DOHH2 (cell line): Measurements from ENCODE around the gene NKX1-2.

Source experiments
- H3F3A ChIP-seq: fragments of 200-600 bp; sonication (generic), shearing (Covaris generic); 2 replicates; pipeline ENCODE4 v1.6.0; 2016; ENCODE audit warnings: antibody characterized with exemption, mild to moderate bottlenecking; ENCODE audit not compliant: control insufficient read depth, insufficient read depth
- H3K27ac ChIP-seq: fragments of 200-600 bp; sonication (generic); 2 replicates; pipeline ENCODE4 v1.5.1; 2014; ENCODE audit warnings: low read depth, mild to moderate bottlenecking, low read length, moderate library complexity
- H3K27me3 ChIP-seq: fragments of 200-600 bp; sonication (generic); 2 replicates; pipeline ENCODE4 v1.6.1; 2014; ENCODE audit warnings: mild to moderate bottlenecking, low read length, mixed read lengths; ENCODE audit not compliant: control insufficient read depth
- H3K36me3 ChIP-seq: fragments of 200-600 bp; sonication (generic); 2 replicates; pipeline ENCODE4 v1.6.1; 2014; ENCODE audit warnings: mild to moderate bottlenecking, low read length, moderate library complexity, mixed read lengths; ENCODE audit not compliant: control insufficient read depth
- H3K4me1 ChIP-seq: fragments of 200-600 bp; sonication (generic); 2 replicates; pipeline ENCODE4 v1.6.1; 2014; ENCODE audit warnings: mild to moderate bottlenecking, low read length, mixed read lengths; ENCODE audit not compliant: control insufficient read depth
- H3K4me2 ChIP-seq: fragments of 200-600 bp; sonication (generic); 2 replicates; pipeline ENCODE4 v1.6.0; 2014; ENCODE audit warnings: mild to moderate bottlenecking, low read length, moderate library complexity
- H3K4me3 ChIP-seq: fragments of 200-600 bp; sonication (generic); 2 replicates; pipeline ENCODE4 v1.5.1; 2014; ENCODE audit warnings: mild to moderate bottlenecking, low read length, mixed read lengths
- H3K79me2 ChIP-seq: fragments of 200-600 bp; sonication (generic); 2 replicates; pipeline ENCODE4 v1.6.1; 2014; ENCODE audit warnings: mild to moderate bottlenecking, low read length, mixed read lengths; ENCODE audit not compliant: control insufficient read depth
- H3K9me2 ChIP-seq: fragments of 200-600 bp; sonication (generic); replicated peaks from 2 replicates; pipeline ENCODE4 v1.6.1; 2014; ENCODE audit warnings: mild to moderate bottlenecking, low read length, mixed read lengths; ENCODE audit not compliant: control insufficient read depth
- H3K9me3 ChIP-seq: fragments of 200-600 bp; sonication (generic); 2 replicates; pipeline ENCODE4 v1.6.1; 2014; ENCODE audit warnings: antibody characterized with exemption, low read length, mixed read lengths; ENCODE audit not compliant: control insufficient read depth, insufficient read depth
- H4K20me1 ChIP-seq: fragments of 200-600 bp; sonication (generic); 2 replicates; pipeline ENCODE4 v1.6.0; 2014; ENCODE audit warnings: low read depth, mild to moderate bottlenecking, antibody characterized with exemption, low read length, moderate library complexity; ENCODE audit not compliant: control insufficient read depth, insufficient read depth
- CTCF ChIP-seq: fragments of 200-600 bp; sonication (generic); IDR thresholded peaks from one replicate; pipeline ENCODE4 v1.5.1; 2014; ENCODE audit warnings: antibody characterized with exemption, mild to moderate bottlenecking, low read depth, low read length; ENCODE audit not compliant: poor library complexity, severe bottlenecking
- EZH2phosphoT487 ChIP-seq: fragments of 200-600 bp; sonication (generic); IDR thresholded peaks from 2 replicates; pipeline ENCODE4 v1.6.1; 2017; ENCODE audit warnings: borderline replicate concordance, mild to moderate bottlenecking, antibody characterized with exemption, low read length, moderate library complexity, mixed read lengths

NKX1-2 gene

GRCh38 chr10:124481717-124482116 is 31.9 kb upstream of the NKX1-2 start:
- no peaks in the 10 kb centered on the region for H4K20me1 ChIP-seq
- no peaks in the 10 kb centered on the region for H3K36me3 ChIP-seq
- H3K9me2 ChIP-seq = no peaks in the 10 kb centered on the region
- H3K4me2 ChIP-seq = no peak overlapping the region
- H3K27ac ChIP-seq = no peak overlapping the region
- no peak overlapping the region for H3K4me3 ChIP-seq
- no peaks in the 10 kb centered on the region for H3F3A ChIP-seq
- no peaks in the 10 kb centered on the region for H3K27me3 ChIP-seq
- no peaks in the 10 kb centered on the region for H3K9me3 ChIP-seq
- TF ChIP-seq CTCF = no peak
- TF ChIP-seq EZH2phosphoT487 = no peak
- H3K4me1 ChIP-seq = no peaks in the 10 kb centered on the region
- no peaks in the 10 kb centered on the region for H3K79me2 ChIP-seq

GRCh38 chr10:124480860-124481259 is 31.0 kb upstream of the NKX1-2 start:
- Histone ChIP-seq H3K4me1 (no peaks in the 10 kb centered on the region), H3K27ac (no peak overlapping the region), H3K27me3 (no peaks in the 10 kb centered on the region), H3K36me3 (no peaks in the 10 kb centered on the region), H3K4me2 (no peak overlapping the region), H3K4me3 (no peak overlapping the region), H3K9me2 (no peaks in the 10 kb centered on the region), H3K79me2 (no peaks in the 10 kb centered on the region), H3F3A (no peaks in the 10 kb centered on the region), H3K9me3 (no peaks in the 10 kb centered on the region), H4K20me1 (no peaks in the 10 kb centered on the region)
- TF ChIP-seq CTCF = no peak
- TF ChIP-seq EZH2phosphoT487 = no peak

- no peak overlapping the region for H3K4me2 ChIP-seq
- no peak overlapping the region for H3K4me3 ChIP-seq
- H4K20me1 ChIP-seq = no peaks in the 10 kb centered on the region
- H3K4me1 ChIP-seq = no peaks in the 10 kb centered on the region
- H3K27me3 ChIP-seq = no peaks in the 10 kb centered on the region
- no peaks in the 10 kb centered on the region for H3K79me2 ChIP-seq
- no peaks in the 10 kb centered on the region for H3K36me3 ChIP-seq
- H3K27ac ChIP-seq = no peak overlapping the region
- H3K9me3 ChIP-seq = no peaks in the 10 kb centered on the region
- TF ChIP-seq EZH2phosphoT487 (no peak), CTCF (no peak)
- H3K9me2 ChIP-seq = no peaks in the 10 kb centered on the region
- H3F3A ChIP-seq = no peaks in the 10 kb centered on the region
These were observed 28.7 kb upstream of the NKX1-2 start for GRCh38 chr10:124478515-124478914.
